Measurements from ENCODE around the gene GRAMD2B.

DNA sequence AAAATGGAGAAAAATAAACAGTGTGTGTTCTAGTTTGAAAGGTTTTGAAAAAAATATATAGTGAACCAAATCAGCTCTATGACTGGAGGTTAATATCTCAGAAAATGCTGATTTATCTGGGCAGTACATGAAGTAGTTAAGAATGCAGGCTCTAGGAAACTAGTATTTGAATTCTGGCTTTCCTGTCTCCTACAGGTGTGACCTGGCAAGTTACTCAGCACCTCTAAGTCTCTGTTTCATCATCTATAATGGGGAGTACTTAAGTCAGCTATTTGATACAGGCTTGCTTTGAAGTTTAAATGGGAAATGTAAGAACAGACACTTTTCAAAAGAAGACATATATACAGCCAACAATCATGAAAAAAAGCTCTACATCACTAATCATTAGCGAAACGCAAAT, 5.2 kb downstream of the GRAMD2B start:
- TF ChIP-seq, protein P1, sequence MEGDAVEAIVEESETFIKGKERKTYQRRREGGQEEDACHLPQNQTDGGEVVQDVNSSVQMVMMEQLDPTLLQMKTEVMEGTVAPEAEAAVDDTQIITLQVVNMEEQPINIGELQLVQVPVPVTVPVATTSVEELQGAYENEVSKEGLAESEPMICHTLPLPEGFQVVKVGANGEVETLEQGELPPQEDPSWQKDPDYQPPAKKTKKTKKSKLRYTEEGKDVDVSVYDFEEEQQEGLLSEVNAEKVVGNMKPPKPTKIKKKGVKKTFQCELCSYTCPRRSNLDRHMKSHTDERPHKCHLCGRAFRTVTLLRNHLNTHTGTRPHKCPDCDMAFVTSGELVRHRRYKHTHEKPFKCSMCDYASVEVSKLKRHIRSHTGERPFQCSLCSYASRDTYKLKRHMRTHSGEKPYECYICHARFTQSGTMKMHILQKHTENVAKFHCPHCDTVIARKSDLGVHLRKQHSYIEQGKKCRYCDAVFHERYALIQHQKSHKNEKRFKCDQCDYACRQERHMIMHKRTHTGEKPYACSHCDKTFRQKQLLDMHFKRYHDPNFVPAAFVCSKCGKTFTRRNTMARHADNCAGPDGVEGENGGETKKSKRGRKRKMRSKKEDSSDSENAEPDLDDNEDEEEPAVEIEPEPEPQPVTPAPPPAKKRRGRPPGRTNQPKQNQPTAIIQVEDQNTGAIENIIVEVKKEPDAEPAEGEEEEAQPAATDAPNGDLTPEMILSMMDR (IDR thresholded peaks at IDR 0.05), result no peak
- TF ChIP-seq POLR2AphosphoS5 (IDR thresholded peaks at IDR 0.05) (no peak), POLR2A (IDR thresholded peaks at IDR 0.05) (no peak)

Measured in breast epithelium (tissue), 3 donors.